Measurements from ENCODE around the gene FOS.

The FOS gene

GRCh38 chr14:75247286-75247922 lies 31.2 kb upstream of the FOS start:
- H3K9me3 ChIP-seq = no peaks in the 10 kb centered on the region
- H3K27me3 ChIP-seq = no peaks in the 10 kb centered on the region
- H3K27ac ChIP-seq = no peak overlapping the region
- no peaks in the 10 kb centered on the region for H3K36me3 ChIP-seq
- H3K4me3 ChIP-seq (ENCODE audit: low read depth in 1 of 2, low read length in 1 of 2) = no peak overlapping the region
- H3K4me1 ChIP-seq (ENCODE audit: control insufficient read depth in 1 of 2, insufficient read depth in 1 of 2, low read depth in 1 of 2, low read length in 1 of 2) = peaks cover 8% of the 10 kb centered on the region in 2 experiments
- no peak for TF ChIP-seq CTCF (IDR thresholded peaks at IDR 0.05)

DNA sequence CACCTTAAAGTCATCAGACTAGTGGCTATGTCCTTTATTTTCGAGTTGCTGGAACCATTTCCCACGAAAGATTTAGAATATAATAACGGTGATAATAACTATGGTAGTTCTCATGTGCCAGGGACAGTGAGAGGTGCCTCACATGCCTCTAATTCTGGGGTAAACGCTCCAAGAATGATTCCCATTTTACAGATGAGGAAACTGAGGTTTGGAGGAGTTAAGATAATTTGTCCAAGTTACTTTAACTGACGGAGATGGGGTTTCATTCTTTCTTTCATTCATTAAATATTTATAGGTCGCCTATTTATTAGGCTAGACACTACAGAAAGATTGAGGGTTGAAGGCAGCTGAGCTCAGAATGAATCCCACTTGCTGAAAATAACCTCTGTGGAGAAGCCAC lies 30.7 kb upstream of the FOS start:
- TF ChIP-seq CTCF (IDR thresholded peaks at IDR 0.05) = no peak
- Histone ChIP-seq H3K4me3 (ENCODE audit: low read depth in 1 of 2, low read length in 1 of 2) (no peak overlapping the region), H3K27me3 (no peaks in the 10 kb centered on the region), H3K27ac (no peak overlapping the region), H3K9me3 (no peaks in the 10 kb centered on the region), H3K36me3 (no peaks in the 10 kb centered on the region), H3K4me1 (ENCODE audit: control insufficient read depth in 1 of 2, insufficient read depth in 1 of 2, low read depth in 1 of 2, low read length in 1 of 2) (peaks cover 8% of the 10 kb centered on the region in 2 experiments)

DNA sequence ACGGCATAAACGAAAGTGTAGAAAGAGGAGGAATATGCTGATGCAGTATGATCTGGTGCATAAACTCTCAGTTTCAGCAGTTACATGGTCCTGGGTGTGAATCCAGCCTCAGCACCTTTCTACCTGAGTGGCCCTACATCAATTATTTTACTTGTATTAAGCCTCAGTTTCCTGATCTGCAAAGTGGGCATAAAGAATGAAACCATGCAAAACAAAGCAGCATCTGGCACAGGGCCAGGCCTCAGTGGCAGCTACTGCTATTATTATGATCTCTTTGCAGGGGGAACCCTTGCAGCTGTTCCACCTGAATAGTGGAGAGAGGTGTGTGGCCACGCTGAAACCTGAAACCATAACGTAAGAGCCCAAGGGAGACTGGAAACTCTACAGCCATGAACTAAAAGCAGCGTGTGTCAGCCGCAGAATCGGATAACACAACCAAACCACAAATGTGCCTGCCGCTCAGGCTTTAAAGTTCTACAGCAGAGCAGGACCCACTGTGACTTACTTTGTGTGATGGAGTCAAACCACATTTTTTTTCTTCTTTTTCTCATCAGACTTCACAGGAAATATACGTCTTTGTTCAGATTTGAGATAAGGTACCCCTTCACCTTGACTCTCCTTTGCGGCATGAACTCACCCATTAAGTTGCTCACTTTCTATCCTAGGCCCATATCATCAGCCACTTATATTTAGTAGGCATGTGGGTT lies 29.2 kb upstream of the FOS start:
- Histone ChIP-seq H3K4me3 (ENCODE audit: low read depth in 1 of 2, low read length in 1 of 2) (no peak overlapping the region), H3K4me1 (ENCODE audit: control insufficient read depth in 1 of 2, insufficient read depth in 1 of 2, low read depth in 1 of 2, low read length in 1 of 2) (peaks cover 8% of the 10 kb centered on the region in 2 experiments), H3K27me3 (no peaks in the 10 kb centered on the region), H3K27ac (no peak overlapping the region), H3K9me3 (no peaks in the 10 kb centered on the region), H3K36me3 (no peaks in the 10 kb centered on the region)
- no peak for TF ChIP-seq CTCF (IDR thresholded peaks at IDR 0.05)

GRCh38 chr14:75249958-75250336 lies 28.7 kb upstream of the FOS start:
- H3K27ac ChIP-seq = no peak overlapping the region
- no peak for TF ChIP-seq CTCF (IDR thresholded peaks at IDR 0.05)
- H3K27me3 ChIP-seq = no peaks in the 10 kb centered on the region
- no peak overlapping the region for H3K4me3 ChIP-seq (ENCODE audit: low read depth in 1 of 2, low read length in 1 of 2)
- H3K4me1 ChIP-seq (ENCODE audit: control insufficient read depth in 1 of 2, insufficient read depth in 1 of 2, low read depth in 1 of 2, low read length in 1 of 2) = peaks cover 8 to 10% of the 10 kb centered on the region in 2 experiments
- H3K9me3 ChIP-seq = no peaks in the 10 kb centered on the region
- H3K36me3 ChIP-seq = no peaks in the 10 kb centered on the region

GRCh38 chr14:75250800-75251199 lies 27.8 kb upstream of the FOS start:
- peaks cover 11 to 12% of the 10 kb centered on the region in 2 experiments for H3K4me1 ChIP-seq (ENCODE audit: control insufficient read depth in 1 of 2, insufficient read depth in 1 of 2, low read depth in 1 of 2, low read length in 1 of 2)

More at GRCh38 chr14:75250800-75251199, 27.8 kb upstream of the FOS start:
- Histone ChIP-seq H3K9me3 (no peaks in the 10 kb centered on the region), H3K4me3 (ENCODE audit: low read depth in 1 of 2, low read length in 1 of 2) (no peak overlapping the region), H3K27me3 (no peaks in the 10 kb centered on the region), H3K36me3 (no peaks in the 10 kb centered on the region), H3K27ac (no peak overlapping the region)
- TF ChIP-seq CTCF (IDR thresholded peaks at IDR 0.05) = no peak

Data from neutrophil (primary cell).